Natural killer cell treated with Interleukin-12 subunit alpha and Interleukin-12 subunit beta and Interleukin-15 and Interleukin-18, amount 100 ng/mL, for 72 hours (primary cell): Measurements from ENCODE around the gene GPR151. TPM values are rescaled to one million over a fixed set of nuclear protein-coding genes. Genes with fewer than 3 reads are reported as not detected.

ENCODE experiments used
- total RNA-seq, 2 donors: library from RNA; stranded (reverse); gene quantifications; one replicate each; pipeline ENCODE4 v1.2.3, GENCODE V29; 2022

Gene GPR151
- total RNA-seq, 2 donors from 2014 or later: not detected

Other genes starting within 250 kb of the GPR151 start
- gene POU4F3, start 177.4 kb downstream of the GPR151 start, total RNA-seq: not detected
- 100 to 1,000 TPM in 1 of 2 donors, 10 to 100 TPM in 1; 82.3 to 133 TPM for gene TCERG1, start 68.9 kb downstream of the GPR151 start, total RNA-seq